ENCODE results near the gene LRRC27.

DNA sequence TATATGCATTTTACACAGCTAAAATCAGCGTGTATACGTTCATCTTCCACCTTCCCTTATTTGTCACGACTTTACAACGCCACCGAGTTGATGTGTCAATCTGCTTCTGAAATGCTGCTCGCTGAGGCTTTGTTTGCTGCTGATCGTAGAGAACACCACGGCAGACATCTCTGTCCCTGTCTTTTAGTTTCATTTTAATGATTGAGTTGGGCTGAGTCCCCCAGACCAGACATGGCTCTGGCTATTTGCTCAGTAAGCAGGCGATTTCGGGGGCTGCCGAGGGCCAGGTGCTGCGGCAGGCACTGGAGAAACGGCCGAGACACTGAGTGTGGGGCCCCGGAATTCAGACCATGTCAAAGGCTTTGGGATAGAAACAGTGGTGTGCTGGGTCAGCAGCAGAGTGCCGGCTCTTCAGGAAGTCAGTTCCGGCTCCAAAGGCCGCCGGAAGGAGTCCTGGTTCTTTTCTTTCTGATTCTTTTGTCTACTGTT, 5.0 kb downstream of the LRRC27 start:
- TF ChIP-seq, protein P1, sequence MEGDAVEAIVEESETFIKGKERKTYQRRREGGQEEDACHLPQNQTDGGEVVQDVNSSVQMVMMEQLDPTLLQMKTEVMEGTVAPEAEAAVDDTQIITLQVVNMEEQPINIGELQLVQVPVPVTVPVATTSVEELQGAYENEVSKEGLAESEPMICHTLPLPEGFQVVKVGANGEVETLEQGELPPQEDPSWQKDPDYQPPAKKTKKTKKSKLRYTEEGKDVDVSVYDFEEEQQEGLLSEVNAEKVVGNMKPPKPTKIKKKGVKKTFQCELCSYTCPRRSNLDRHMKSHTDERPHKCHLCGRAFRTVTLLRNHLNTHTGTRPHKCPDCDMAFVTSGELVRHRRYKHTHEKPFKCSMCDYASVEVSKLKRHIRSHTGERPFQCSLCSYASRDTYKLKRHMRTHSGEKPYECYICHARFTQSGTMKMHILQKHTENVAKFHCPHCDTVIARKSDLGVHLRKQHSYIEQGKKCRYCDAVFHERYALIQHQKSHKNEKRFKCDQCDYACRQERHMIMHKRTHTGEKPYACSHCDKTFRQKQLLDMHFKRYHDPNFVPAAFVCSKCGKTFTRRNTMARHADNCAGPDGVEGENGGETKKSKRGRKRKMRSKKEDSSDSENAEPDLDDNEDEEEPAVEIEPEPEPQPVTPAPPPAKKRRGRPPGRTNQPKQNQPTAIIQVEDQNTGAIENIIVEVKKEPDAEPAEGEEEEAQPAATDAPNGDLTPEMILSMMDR (IDR thresholded peaks at IDR 0.05; ENCODE audit: insufficient read depth, low read length, poor library complexity, severe bottlenecking), result no peak
- no peak for TF ChIP-seq EZH2phosphoT487 (conservative IDR thresholded peaks at IDR 0.05; ENCODE audit: low read length)

Data from SU-DHL-6 (cell line).